NCI-H2171 (cell line): ENCODE measurements around the gene TRMT2B.
"Not testable (repeated sequence)": the region's sequence is repeated elsewhere in the genome, so short reads cannot be mapped to it uniquely, and the experiment has no call there.

Source experiments
- DNase-seq: peaks from one replicate; lab custom pipeline; 2025; lab: John Stamatoyannopoulos, UW

TRMT2B gene, protein sequence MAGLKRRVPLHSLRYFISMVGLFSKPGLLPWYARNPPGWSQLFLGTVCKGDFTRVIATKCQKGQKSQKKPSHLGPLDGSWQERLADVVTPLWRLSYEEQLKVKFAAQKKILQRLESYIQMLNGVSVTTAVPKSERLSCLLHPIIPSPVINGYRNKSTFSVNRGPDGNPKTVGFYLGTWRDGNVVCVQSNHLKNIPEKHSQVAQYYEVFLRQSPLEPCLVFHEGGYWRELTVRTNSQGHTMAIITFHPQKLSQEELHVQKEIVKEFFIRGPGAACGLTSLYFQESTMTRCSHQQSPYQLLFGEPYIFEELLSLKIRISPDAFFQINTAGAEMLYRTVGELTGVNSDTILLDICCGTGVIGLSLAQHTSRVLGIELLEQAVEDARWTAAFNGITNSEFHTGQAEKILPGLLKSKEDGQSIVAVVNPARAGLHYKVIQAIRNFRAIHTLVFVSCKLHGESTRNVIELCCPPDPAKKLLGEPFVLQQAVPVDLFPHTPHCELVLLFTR

DNA sequence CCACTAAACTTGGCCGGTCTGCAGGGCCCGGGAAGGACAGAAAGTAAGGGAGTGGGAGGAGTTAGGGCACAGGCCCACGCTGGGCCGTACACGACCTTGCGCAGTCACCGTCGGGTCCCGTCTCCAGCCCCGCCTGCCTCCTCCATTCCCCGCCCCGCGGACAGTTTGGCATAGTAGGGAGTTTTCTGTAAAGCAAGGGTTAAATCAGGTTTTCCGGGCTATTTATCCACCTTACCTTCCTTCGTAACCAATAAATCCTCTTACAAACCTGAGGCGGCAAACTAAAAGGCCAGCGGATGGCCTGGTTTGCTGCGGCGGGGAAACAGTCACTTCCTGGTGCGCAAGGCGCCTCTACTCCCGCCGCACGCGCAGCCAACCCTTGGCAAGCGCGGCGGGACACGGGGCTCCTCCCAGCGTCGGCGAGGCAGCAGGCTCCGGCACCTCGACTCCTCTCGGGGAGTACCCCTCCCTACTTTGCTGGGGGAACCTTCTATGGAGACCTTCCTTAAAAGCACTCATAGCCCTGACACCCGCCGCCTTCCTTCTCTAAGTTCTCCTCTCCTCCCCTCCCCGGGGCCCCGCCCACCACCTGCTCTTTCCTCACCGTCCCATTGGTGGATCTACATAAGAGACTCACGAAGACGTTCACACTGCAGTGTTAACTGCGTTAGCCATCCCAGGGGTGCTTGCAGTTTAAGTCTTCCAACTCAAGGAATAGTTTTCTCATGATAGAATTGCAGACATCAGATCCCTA, at the start of gene TRMT2B:
TRMT2B (minus strand) TSS at position 563 of the 754 bp plus-strand sequence. CDS start 9,822 bp downstream, outside the sequence.
- DNase-seq = peak; percentile 58

DNA sequence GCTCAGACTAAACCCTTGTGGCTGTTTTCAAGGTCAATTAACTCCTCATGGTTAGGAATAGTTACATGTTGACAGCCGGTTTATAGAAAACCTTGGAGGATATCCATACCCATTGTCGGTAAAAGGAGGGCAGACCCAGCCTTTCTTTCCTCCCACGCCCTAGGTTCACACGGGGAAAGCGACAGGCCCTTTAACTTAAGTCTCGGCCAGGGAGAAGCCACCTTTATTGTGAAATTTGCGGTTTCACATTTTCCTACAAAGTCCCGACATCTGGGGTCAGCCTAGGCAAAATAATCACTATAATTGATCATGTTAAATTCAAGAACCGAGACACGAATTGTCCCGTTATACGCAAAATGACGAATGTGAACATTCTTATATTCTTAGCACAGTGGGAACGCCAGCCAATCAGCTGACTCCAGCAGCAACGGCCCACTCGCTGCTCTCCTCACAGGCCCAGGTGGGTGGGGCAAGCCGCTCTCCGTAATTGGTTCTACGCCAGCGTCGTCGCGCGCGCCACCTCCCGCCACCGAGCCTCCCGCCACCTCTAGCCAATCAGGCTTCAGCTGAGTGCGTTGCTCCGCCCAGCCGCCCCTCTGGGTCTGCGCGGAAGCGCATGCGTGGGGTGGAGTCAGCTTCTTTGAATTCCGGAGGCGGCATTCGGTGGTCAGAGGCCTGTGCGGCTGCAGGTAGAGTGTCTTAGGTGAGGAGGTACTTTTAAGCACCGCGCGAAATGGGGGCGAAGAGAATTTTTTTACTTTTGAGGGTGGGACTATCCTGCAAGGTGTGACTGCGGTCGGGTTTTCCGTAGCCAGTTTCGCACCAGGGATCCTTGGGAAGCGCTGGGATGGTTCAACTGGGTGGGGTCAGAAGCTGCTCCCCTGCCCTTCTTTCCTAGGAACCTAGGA, 45.9 kb upstream of the TRMT2B start, which contains the start of gene CENPI:
CENPI (plus strand) TSS at position 659 of the 908 bp plus-strand sequence. CDS start 2,867 bp downstream, outside the sequence.
- peak; percentile 79 for DNase-seq

DNA sequence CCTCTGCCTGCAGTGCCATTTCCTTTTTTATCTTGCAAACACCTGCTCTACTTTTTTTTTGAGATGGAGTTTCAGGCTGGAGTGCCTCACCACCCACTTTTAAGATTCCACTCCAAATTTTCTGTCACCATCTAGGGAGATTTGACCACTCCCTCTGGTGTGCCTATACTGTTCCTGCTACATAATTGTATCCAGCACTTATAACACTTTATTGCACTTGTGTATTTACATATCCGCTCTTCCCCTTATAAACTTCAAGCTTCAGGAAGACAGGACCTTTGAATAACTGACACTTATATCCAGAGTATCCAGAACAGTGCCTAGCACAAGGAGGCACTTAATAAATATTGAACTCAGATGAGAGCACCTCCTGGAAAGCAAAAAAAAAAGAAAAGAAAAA, 39.9 kb upstream of the TRMT2B start:
- DNase-seq = no peak

DNA sequence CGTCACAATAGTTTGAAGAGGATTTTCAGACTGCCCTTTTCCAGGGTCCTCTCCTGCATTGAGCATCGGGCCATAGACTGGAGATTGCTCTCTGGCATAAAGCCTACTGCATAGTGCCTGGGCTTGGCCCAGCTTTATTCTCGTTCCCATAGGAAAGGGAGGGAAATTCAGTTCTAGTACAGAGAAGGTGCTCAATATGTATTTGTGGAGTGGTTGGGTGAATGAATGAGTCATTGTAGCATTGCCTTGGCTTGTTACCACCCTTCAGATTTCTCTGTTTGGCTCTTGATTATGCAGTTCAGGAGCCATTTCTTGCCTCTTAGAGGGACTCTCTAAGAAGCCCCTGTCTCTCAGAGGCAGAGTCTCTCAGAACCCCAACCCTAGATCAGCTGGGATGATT, 29.3 kb upstream of the TRMT2B start:
- DNase-seq = no peak

DNA sequence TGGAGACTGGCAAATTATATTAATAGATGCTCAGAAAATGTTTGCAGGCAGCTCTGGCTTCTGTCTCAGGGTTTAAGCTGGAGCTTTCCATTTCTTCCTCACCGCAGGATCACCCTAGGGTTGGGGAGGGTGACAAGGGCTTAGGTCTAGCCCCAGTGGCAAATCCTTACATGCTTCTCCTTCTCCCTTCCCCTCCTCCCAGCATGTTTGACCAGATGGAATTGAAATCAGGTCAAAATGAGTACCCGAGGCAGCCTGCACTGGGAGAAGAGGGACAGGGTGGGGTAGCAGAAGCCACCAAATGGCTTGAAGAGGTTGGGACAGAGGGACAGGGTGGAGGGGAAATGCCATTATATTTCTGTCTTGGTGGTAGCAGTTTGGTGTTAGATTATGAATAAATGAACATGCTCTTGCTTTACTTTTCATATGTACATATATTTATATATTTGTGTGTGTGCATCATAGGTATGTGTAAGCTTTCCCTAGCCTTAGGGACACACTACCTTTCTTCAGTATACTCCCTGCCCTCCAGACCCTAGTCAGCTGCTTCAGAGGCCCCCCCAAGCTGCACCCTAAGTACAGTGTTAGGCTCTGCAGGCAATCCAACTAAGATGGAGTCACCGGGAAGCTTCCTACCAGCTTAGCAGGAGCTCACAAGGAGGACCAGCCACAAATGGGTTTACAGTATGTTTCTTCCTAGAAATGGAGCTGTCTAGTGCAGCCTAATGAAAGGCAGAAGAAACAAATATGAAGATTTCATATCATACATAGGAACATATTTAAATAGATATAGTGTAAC, 28.6 kb upstream of the TRMT2B start:
- no peak for DNase-seq

DNA sequence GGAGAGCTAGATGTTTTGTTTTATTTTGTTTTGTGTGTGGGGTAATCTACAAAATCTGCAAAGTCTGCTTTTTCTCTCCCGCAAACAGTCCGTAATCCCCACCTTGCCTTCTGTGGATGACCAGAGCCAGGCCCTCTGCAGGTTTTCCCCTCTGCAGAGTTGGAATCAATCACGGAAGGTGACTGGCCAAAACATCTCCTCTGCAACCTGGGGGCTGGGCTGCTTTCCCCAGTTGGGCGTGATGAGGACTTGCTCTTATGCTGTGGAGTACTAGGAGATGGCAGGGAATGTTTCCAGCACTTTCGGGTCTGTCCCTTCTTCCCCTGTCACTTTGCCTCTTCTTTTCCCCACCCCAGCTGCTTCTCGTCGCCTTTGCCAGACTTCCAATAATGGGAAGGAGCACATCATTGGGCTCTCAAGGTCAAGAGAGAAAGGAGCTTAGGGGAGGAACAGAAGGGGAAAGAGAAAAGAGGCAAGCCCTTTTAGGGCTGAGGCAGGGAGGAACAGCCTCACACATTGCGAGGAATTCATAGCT, 27.9 kb upstream of the TRMT2B start:
- DNase-seq = no peak

DNA sequence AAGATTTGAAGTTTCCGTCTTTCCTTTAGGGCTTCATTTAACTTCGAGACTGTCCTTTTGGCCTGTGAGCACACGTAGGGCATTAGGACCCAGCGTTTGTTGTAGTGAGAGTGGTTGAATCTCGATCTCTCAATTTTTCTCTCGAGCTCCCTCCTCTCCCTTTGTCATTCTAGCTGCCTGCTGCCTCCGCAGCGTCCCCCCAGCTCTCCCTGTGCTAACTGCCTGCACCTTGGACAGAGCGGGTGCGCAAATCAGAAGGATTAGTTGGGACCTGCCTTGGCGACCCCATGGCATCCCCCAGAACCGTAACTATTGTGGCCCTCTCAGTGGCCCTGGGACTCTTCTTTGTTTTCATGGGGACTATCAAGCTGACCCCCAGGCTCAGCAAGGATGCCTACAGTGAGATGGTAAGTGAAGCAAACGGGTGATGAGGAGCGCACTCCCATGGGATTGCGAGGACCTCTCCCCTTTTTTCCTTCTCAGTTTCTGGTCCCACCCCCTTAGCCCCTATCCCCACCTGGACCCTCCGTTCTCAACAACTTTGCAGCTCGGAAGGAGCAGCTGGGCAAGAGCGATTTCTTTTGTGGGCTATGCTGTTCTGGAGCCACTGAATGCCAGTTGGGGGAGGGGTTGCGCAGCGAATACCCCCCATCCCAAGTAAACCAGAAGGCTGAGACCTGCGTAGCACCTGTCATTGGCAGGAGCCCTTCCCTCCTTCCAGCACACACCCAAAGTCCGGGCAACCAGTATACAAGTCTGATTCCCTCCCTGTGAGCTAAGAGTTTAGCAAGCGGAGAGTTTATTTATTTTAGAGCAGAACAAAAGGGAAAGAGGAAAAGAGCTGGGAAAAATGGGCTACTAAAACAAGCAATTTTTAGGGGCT, 27.0 kb upstream of the TRMT2B start, which contains the start of gene TMEM35A:
TMEM35A (plus strand) TSS at position 164 of the 883 bp plus-strand sequence; CDS start at position 288, 124 bp downstream.
- no peak for DNase-seq

DNA sequence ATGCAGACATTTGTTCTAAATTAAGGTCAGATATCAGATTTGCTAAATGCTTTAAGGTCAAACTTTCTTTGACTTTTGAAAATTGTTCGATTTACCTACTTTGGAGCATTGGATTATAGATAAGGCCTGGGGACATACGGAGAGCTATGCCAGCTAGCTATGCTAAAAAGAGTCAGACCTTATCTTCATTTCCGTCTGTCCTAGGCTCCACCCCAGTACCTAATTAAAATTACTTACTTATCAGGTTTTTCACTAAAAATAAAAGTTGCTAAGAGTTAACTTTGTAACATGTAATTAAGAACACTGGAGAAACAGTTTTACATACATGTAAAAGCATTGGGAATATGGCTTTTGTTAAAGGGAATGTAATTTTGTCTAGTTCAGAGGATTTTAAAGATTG, 19.7 kb upstream of the TRMT2B start:
- DNase-seq = no peak

DNA sequence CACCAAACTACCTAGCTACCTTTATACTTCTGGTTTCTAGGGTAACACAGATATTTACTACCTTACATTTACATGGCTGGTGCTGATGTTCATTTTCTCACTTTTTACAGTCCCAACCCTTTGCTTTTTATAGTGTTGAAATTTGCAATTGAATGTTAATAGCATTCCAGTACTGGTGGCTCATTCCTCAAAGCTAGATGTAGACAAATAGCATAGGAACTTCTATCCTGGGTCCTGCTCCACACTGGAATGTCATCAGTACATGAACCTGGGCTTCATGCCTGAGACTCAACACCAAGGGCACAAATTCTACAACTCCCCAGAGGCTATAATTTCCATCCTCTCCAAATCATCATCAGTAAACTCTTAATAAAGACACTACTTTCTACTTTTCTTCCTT, 10.3 kb upstream of the TRMT2B start:
- no peak for DNase-seq

DNA sequence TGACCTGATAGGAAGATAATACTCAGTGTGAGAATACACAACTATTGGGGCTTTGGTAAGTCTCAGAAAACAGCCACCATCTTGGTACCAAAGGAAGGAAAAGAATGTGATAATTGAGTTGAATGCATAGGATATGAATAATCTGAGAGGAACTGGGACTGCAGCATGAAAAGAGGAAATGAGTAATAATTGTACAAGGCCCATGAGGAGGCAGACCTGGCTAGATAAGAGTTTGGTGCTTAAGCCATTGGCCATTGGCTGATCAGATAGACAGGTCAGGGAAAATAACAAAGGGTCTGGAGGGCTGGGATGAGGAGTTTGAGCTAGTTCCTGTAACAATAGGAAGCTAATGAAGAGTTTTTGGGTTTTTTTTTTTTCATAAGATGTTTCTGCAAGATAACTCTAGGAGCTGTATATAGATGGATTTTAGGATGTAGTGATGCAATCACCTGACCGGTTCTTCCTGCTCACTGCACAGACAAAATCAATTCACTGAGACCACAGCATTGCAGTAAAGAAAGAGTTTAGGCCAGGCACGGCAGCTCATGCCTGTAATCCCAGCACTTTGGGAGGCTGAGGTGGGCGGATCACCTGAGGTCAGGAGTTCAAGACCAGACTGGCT, 5.3 kb upstream of the TRMT2B start:
- DNase-seq = no peak

DNA sequence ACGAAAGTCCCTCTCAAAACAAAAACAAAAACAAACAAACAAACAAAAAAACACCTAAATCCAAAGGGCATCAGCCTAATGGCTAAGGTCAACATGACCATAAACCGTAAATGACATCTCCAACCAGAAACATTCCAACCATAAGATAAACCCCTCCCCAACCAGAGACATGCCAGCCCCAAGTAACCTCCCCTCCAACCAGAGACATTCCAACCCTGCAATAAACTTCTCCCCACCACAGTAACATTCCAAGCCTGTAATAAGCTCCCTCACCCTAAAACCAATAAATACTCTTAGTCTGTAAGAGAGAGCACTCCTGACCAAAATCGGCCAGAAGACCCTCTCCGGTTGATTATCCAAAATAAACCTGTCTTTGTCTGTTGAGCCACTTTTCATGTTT, 4.6 kb upstream of the TRMT2B start:
- not testable (repeated sequence) for DNase-seq

DNA sequence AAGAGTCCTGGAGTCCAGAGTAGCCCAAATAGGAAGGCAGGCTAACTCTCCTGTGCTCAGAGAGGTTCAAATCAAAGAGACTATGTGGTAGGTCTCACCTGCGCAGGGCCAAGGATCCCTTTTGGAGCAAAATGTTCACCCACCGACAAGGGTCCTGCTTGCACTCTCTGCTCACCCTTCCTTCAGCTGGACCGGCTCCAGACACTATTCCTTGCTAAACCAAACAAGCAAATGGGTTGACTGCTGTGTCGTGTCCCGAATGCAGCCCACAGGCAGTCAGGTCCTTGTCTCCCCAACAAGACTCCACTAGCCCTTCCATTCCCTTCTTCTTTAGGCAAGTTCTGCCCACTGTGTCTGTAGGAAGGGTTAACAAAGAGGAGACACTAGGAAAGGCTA, 760 bp downstream of the TRMT2B start:
- DNase-seq = no peak

DNA sequence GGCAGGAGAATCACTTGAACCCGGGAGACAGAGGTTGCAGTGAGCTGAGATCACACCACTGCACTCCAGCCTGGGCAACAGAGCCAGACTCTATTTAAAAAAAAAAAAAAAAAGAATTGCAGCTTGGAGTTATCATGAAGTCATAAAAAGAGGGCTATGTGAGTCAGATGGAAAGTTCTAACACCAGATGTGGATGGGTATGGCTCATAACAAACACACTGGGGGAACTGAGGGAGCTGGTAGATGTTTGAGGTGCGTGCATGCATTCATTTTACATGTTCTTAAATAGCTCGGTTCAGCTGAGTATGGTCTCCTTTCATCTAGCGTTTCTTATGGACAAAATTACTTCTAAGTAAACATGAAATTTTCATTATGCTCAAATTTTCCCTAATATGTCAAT, 11.7 kb downstream of the TRMT2B start:
- DNase-seq = no peak

DNA sequence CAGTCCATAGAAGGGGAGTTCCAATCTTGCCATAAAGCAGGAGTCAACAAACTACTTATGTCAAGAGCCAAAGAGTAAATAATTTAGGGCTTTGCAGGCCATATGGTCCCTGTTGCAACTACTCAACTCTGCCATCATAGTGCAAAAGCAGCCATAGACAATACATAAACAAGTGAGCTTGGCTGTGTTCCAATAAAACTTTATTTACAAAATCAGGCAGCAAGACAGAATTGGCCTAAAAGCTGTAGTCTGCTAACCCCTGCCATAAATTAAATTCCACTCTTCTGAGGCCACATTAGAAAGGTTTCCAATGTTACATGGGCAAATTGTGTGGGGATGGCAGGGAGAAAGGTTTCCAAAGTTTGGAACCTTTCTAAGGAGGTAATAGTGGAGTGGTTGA, 14.7 kb downstream of the TRMT2B start:
- no peak for DNase-seq

DNA sequence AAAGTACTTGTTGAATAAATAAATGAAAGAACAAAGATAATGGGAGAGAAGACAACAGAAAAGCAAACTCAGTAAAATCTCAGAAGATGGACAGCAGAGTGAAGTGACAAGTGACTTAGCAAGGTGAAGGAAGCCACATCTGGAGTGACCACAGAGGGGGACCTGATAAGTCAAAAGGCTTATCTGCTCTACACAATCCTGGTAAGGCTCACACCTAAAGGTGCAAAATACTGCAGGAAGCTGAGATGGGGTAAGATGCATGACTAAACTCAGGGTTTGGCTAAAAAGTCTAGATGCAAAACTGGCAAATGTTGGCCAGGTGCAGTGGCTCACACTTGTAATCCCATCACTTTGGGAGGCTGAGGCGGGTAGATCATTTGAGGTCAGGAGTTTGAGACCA, 22.2 kb downstream of the TRMT2B start:
- DNase-seq = no peak

DNA sequence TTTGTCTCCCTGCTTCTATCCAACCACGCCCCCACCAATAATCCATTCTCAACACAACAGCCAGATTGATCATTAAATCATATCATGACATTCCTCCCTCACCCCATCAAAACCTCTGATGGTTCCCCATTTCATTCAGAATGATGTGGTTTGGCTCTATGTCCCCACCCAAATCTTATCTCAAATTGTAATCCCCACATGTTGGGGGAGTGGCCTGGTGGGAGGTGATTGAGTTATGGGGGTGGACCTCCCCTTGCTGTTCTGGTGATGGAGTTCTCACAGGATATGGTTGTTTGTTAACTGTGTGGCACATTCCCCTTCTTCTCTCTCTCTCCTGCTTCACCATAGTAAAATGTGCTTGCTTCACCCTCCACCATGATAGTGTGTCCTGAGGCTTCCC, 23.3 kb downstream of the TRMT2B start:
- DNase-seq = no peak

DNA sequence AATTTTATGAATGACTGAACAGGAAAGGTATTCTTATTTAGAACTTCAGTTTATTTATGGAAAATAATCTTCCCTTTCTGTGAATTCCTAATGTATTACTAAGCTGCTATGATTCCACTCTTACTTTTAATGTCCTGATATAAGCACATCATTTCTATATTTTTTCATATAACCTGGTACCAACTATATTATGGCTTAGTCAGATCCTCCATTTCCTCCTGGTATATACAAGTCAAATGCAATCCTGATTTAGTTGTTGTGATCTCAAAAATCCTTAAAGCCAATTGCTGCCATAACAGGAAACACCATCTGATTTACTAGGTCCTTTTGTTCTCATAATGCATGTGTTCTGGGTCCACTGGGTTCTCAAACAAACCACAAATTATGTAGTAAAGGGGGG, 26.8 kb downstream of the TRMT2B start:
- no peak for DNase-seq

DNA sequence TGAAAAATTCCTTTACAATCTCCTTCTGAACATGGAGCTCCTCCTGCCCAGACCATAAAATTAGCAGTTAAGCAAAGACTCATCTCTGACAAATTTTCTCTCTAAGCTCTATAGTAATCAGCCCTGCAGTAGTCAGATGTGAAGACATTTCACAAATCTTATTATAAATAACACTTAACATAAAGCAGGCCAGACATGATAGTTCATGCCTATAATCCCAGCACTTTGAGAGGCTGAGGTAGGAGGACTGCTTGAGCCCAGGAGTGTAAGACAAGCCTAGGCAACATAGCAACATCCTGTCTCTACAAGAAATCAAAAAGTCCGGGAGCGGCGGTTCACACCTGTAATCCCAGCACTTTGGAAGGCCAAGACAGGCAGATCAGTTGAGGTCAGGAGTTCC, 29.9 kb downstream of the TRMT2B start:
- DNase-seq = no peak

DNA sequence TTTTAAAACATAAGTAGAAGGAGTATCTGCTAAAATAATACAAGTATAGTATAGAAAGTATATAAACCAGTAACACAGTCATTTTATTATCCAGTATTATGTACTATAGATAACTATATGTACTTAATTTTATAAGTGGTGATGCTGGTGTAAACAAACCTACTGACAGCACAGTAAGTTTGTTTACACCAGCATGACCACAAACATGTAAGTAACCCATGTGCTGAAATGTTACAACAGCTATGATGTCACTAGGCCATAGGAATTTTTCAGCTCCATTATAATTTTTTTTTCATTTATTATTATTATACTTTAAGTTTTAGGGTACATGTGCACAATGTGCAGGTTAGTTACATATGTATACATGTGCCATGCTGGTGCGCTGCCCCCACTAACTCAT, 39.9 kb downstream of the TRMT2B start:
- DNase-seq = not testable (repeated sequence)
